Measurements from ENCODE around the gene HDAC2.
"Not testable (repeated sequence)": the region's sequence is repeated elsewhere in the genome, so short reads cannot be mapped to it uniquely, and the experiment has no call there.

GRCh38 chr6:114011486-114011885 is 40.5 kb upstream of the HDAC2 start:
- TF ChIP-seq CTCF (IDR thresholded peaks at IDR 0.05 in 4 of 5, conservative IDR thresholded peaks at IDR 0.05 in 1 of 5); POLR2A (IDR thresholded peaks at IDR 0.05): not testable (repeated sequence)

All from gastrocnemius medialis (tissue), 4 donors.